ENCODE data around the gene HK1.

Gene HK1

GRCh38 chr10:69312528-69312927 lies 34.2 kb downstream of the HK1 start:
- Histone ChIP-seq H3K27me3 (replicated peaks; ENCODE audit: control insufficient read depth, insufficient read depth, low read length) (no peaks in the 10 kb centered on the region), H3K4me3 (replicated peaks; ENCODE audit: low read depth, low read length) (no peak overlapping the region), H3K36me3 (ENCODE audit: control insufficient read depth, insufficient read depth, low read length) (no peaks in the 10 kb centered on the region)
- no peak for DNase-seq (ENCODE audit: extremely low read depth, insufficient read length)
- no peak for TF ChIP-seq CTCF (IDR thresholded peaks at IDR 0.05; ENCODE audit: insufficient read depth, low read length, poor library complexity, severe bottlenecking)

- TF ChIP-seq CTCF (IDR thresholded peaks at IDR 0.05; ENCODE audit: insufficient read depth, low read length, poor library complexity, severe bottlenecking) = no peak
- Histone ChIP-seq H3K4me3 (replicated peaks; ENCODE audit: low read depth, low read length) (no peak overlapping the region), H3K36me3 (ENCODE audit: control insufficient read depth, insufficient read depth, low read length) (no peaks in the 10 kb centered on the region), H3K27me3 (replicated peaks; ENCODE audit: control insufficient read depth, insufficient read depth, low read length) (no peaks in the 10 kb centered on the region)
- DNase-seq (ENCODE audit: extremely low read depth, insufficient read length) = no peak
These were observed 36.8 kb downstream of the HK1 start for GRCh38 chr10:69315100-69315542.

GRCh38 chr10:69315610-69316312 lies 37.5 kb downstream of the HK1 start:
- TF ChIP-seq CTCF (IDR thresholded peaks at IDR 0.05; ENCODE audit: insufficient read depth, low read length, poor library complexity, severe bottlenecking) = no peak

GRCh38 chr10:69316313-69317059 lies 38.2 kb downstream of the HK1 start:
- H3K36me3 ChIP-seq (ENCODE audit: control insufficient read depth, insufficient read depth, low read length) = no peaks in the 10 kb centered on the region
- no peak overlapping the region for H3K4me3 ChIP-seq (replicated peaks; ENCODE audit: low read depth, low read length)
- H3K27me3 ChIP-seq (replicated peaks; ENCODE audit: control insufficient read depth, insufficient read depth, low read length) = no peaks in the 10 kb centered on the region
- no peak for TF ChIP-seq CTCF (IDR thresholded peaks at IDR 0.05; ENCODE audit: insufficient read depth, low read length, poor library complexity, severe bottlenecking)
- no peak for DNase-seq (ENCODE audit: extremely low read depth, insufficient read length)

More at GRCh38 chr10:69315610-69316312, 37.5 kb downstream of the HK1 start:
- Histone ChIP-seq H3K4me3 (replicated peaks; ENCODE audit: low read depth, low read length) (no peak overlapping the region), H3K27me3 (replicated peaks; ENCODE audit: control insufficient read depth, insufficient read depth, low read length) (no peaks in the 10 kb centered on the region), H3K36me3 (ENCODE audit: control insufficient read depth, insufficient read depth, low read length) (no peaks in the 10 kb centered on the region)
- no peak for DNase-seq (ENCODE audit: extremely low read depth, insufficient read length)

GRCh38 chr10:69317175-69317604 lies 38.9 kb downstream of the HK1 start:
- H3K4me3 ChIP-seq (replicated peaks; ENCODE audit: low read depth, low read length) = no peak overlapping the region
- DNase-seq (ENCODE audit: extremely low read depth, insufficient read length) = peak; percentile 66
- no peak for TF ChIP-seq CTCF (IDR thresholded peaks at IDR 0.05; ENCODE audit: insufficient read depth, low read length, poor library complexity, severe bottlenecking)
- no peaks in the 10 kb centered on the region for H3K27me3 ChIP-seq (replicated peaks; ENCODE audit: control insufficient read depth, insufficient read depth, low read length)
- H3K36me3 ChIP-seq (ENCODE audit: control insufficient read depth, insufficient read depth, low read length) = no peaks in the 10 kb centered on the region

Measured in GM06990 (cell line).